Trophoblast cell (in vitro differentiated cells and primary cell): ENCODE measurements around the gene LAYN.
A peak's percentile ranks its signal among the peaks of the same experiment; 100 is the strongest.

ENCODE experiments used
- DNase-seq, 2 donors: peaks; one replicate each; pipeline ENCODE4 v3.0.0-alpha.2; 2016
- H2AFZ ChIP-seq: 2 replicates; pipeline ENCODE4 v1.6.1; 2013; ENCODE audit warnings: low read length, moderate library complexity, mild to moderate bottlenecking; ENCODE audit not compliant: insufficient read depth, poor library complexity
- H2AK5ac ChIP-seq: 2 replicates; pipeline ENCODE4 v1.6.1; 2013; ENCODE audit warnings: mild to moderate bottlenecking, low read length
- H2BK120ac ChIP-seq: 2 replicates; pipeline ENCODE4 v1.6.1; 2013; ENCODE audit warnings: low read length, mild to moderate bottlenecking, moderate library complexity; ENCODE audit not compliant: insufficient read depth, poor library complexity
- H2BK12ac ChIP-seq: 2 replicates; pipeline ENCODE4 v1.6.1; 2013; ENCODE audit warnings: mild to moderate bottlenecking, low read length, moderate library complexity
- H2BK5ac ChIP-seq: 2 replicates; pipeline ENCODE4 v1.6.1; 2013; ENCODE audit warnings: low read length, low read depth, moderate library complexity, mild to moderate bottlenecking; ENCODE audit not compliant: poor library complexity
- H3K14ac ChIP-seq: 2 replicates; pipeline ENCODE4 v1.6.1; 2013; ENCODE audit warnings: mild to moderate bottlenecking, low read length
- H3K18ac ChIP-seq: 2 replicates; pipeline ENCODE4 v1.6.1; 2013; ENCODE audit warnings: mild to moderate bottlenecking, low read length
- H3K23ac ChIP-seq: 2 replicates; pipeline ENCODE4 v1.6.1; 2013; ENCODE audit warnings: low read length
- H3K27ac ChIP-seq: 2 replicates; pipeline ENCODE4 v1.5.1; 2013; ENCODE audit warnings: low read depth, mild to moderate bottlenecking, inconsistent platforms, low read length, moderate library complexity
- H3K27me3 ChIP-seq: 2 replicates; pipeline ENCODE4 v1.6.1; 2013; ENCODE audit warnings: inconsistent platforms, mild to moderate bottlenecking, low read length, moderate library complexity; ENCODE audit not compliant: insufficient read depth
- H3K36me3 ChIP-seq, 2 experiments: 1 replicate in 1 of 2; 2 replicates in 1 of 2; pipeline ENCODE4 v1.6.1; 2013; ENCODE audit warnings: low read length in 2 of 2, mild to moderate bottlenecking in 2 of 2, moderate library complexity in 1 of 2; ENCODE audit not compliant: insufficient read depth in 2 of 2, control insufficient read depth in 1 of 2
- H3K4ac ChIP-seq: 2 replicates; pipeline ENCODE4 v1.6.1; 2013; ENCODE audit warnings: low read depth, mild to moderate bottlenecking, low read length, moderate library complexity
- H3K4me1 ChIP-seq, 2 experiments: 1 replicate in 1 of 2; 2 replicates in 1 of 2; pipeline ENCODE4 v1.6.1; 2013; ENCODE audit warnings: low read length in 2 of 2, mild to moderate bottlenecking in 2 of 2, moderate library complexity in 1 of 2; ENCODE audit not compliant: insufficient read depth in 2 of 2, control insufficient read depth in 1 of 2
- H3K4me2 ChIP-seq: 2 replicates; pipeline ENCODE4 v1.6.1; 2013; ENCODE audit warnings: inconsistent platforms, mild to moderate bottlenecking, low read length, moderate library complexity
- H3K4me3 ChIP-seq: 2 replicates; pipeline ENCODE4 v1.5.1; 2013; ENCODE audit warnings: mild to moderate bottlenecking, low read depth, low read length, inconsistent platforms
- H3K79me1 ChIP-seq: one replicate; pipeline ENCODE4 v1.6.1; 2013; ENCODE audit warnings: low read length
- H3K79me2 ChIP-seq: 2 replicates; pipeline ENCODE4 v1.6.1; 2013; ENCODE audit warnings: low read length, mild to moderate bottlenecking; ENCODE audit not compliant: control insufficient read depth, insufficient read depth, poor library complexity
- H3K9ac ChIP-seq: 2 replicates; pipeline ENCODE4 v1.6.1; 2013; ENCODE audit warnings: mild to moderate bottlenecking, low read length
- H3K9me3 ChIP-seq: 2 replicates; pipeline ENCODE4 v1.6.1; 2013; ENCODE audit warnings: low read depth, mild to moderate bottlenecking, control low read depth, inconsistent platforms, low read length; ENCODE audit not compliant: insufficient read depth
- H4K12ac ChIP-seq: 2 replicates; pipeline ENCODE4 v1.6.1; 2013; ENCODE audit warnings: low read depth, mild to moderate bottlenecking, low read length, moderate library complexity
- H4K8ac ChIP-seq: 2 replicates; pipeline ENCODE4 v1.6.1; 2013; ENCODE audit warnings: low read depth, mild to moderate bottlenecking, low read length, moderate library complexity
- H4K91ac ChIP-seq: one replicate; pipeline ENCODE4 v1.6.1; 2013; ENCODE audit warnings: low read depth, mild to moderate bottlenecking, low read length, moderate library complexity
- WGBS: extraction: QIAGEN DNeasy Blood & Tissue Kit; methylation state at CpG from one replicate; pipeline ENCODE4 v1.1.7; 2013; ENCODE audit warnings: missing lambda C conversion rate; ENCODE audit not compliant: insufficient read length, insufficient coverage; ENCODE audit errors: extremely low coverage; 5-methylcytosine and 5-hydroxymethylcytosine counted together

LAYN gene

GRCh38 chr11:111530091-111530490 is 10.4 kb upstream of the LAYN start:
- H3K4me1 ChIP-seq, result peaks cover 13 to 19% of the 10 kb centered on the region in 2 experiments
- no CpG with 5 or more reads among the region's 3 CpGs for WGBS
- H3K79me2 ChIP-seq, result peaks cover 2% of the 10 kb centered on the region
- no peak overlapping the region for H4K91ac ChIP-seq
- H3K27ac ChIP-seq, result peak overlapping the region; percentile 57
- no peak overlapping the region for H3K23ac ChIP-seq
- no peak overlapping the region for H3K4me3 ChIP-seq
- H3K14ac ChIP-seq, result no peak overlapping the region
- no peak overlapping the region for H3K9ac ChIP-seq
- H3K79me1 ChIP-seq, result peaks cover 16% of the 10 kb centered on the region
- no peak overlapping the region for H3K4ac ChIP-seq
- no peak overlapping the region for H2AK5ac ChIP-seq
- H2BK12ac ChIP-seq, result no peak overlapping the region
- H3K36me3 ChIP-seq, result no peaks in the 10 kb centered on the region
- H3K4me2 ChIP-seq, result no peak overlapping the region
- H3K18ac ChIP-seq, result no peak overlapping the region
- H4K8ac ChIP-seq, result no peak overlapping the region
- H4K12ac ChIP-seq, result no peak overlapping the region
- no peaks in the 10 kb centered on the region for H3K27me3 ChIP-seq
- H2AFZ ChIP-seq, result no peak overlapping the region
- peak; percentile 13 to 47 for DNase-seq
- no peak overlapping the region for H2BK120ac ChIP-seq
- no peaks in the 10 kb centered on the region for H3K9me3 ChIP-seq
- no peak overlapping the region for H2BK5ac ChIP-seq

DNA sequence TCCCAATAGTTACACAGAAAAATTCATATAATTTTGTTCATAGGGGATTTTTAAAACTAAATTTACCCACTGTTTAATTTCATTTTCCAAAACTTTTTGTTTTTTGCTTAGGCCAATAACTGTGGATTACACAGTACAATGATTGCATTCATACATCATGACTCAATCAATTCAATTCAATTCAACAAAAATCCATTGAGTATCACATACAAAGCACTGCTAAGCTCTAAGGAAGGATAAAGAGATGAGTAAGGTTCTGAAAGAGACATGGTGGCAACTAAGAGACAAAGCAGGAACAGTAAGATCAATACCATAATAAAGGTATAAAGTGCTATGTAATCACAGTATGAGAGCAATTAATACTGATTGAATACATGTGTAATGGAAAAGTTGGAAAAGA is 9.4 kb upstream of the LAYN start:
- DNase-seq, result no peak

GRCh38 chr11:111531687-111532364 is 8.7 kb upstream of the LAYN start:
- no CpG with 5 or more reads among the region's 9 CpGs for WGBS

More for the DNA sequence above, 9.4 kb upstream of the LAYN start:
- H3K9me3 ChIP-seq, result no peaks in the 10 kb centered on the region
- H3K4me1 ChIP-seq, result peaks cover 9 to 16% of the 10 kb centered on the region in 2 experiments
- no peak overlapping the region for H4K91ac ChIP-seq
- no peak overlapping the region for H2BK5ac ChIP-seq
- no peak overlapping the region for H2BK120ac ChIP-seq
- no peaks in the 10 kb centered on the region for H3K36me3 ChIP-seq
- no peak overlapping the region for H3K14ac ChIP-seq
- H3K79me2 ChIP-seq, result no peaks in the 10 kb centered on the region
- H2AFZ ChIP-seq, result no peak overlapping the region
- peaks cover 13% of the 10 kb centered on the region for H3K79me1 ChIP-seq
- no peak overlapping the region for H4K12ac ChIP-seq
- no peak overlapping the region for H3K4me2 ChIP-seq
- no peak overlapping the region for H3K23ac ChIP-seq
- no peak overlapping the region for H3K27ac ChIP-seq
- no peak overlapping the region for H3K9ac ChIP-seq
- no peak overlapping the region for H3K18ac ChIP-seq
- H4K8ac ChIP-seq, result no peak overlapping the region
- no peak overlapping the region for H3K4ac ChIP-seq
- no peak overlapping the region for H2AK5ac ChIP-seq
- no peak overlapping the region for H3K4me3 ChIP-seq
- H2BK12ac ChIP-seq, result no peak overlapping the region
- H3K27me3 ChIP-seq, result no peaks in the 10 kb centered on the region

DNA sequence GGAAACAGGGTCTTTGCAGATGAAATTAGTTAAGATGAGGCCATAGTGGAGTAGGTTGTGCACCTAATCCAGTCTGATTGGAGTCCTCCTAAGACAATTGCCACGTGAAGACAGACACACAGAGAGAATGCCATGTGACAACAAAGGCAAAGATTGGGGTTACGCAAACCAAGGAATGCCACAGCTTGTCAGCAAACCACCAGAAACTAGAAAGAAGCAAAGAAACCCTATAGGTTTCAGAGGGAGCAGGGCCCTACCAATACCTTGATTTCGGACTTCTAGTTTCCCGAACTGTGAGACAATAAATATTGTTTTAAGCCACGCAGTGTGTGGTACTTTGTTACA is 8.2 kb upstream of the LAYN start:
- no peak overlapping the region for H3K9ac ChIP-seq
- H3K4ac ChIP-seq, result no peak overlapping the region
- H2BK5ac ChIP-seq, result no peak overlapping the region
- H3K14ac ChIP-seq, result no peak overlapping the region
- no peak overlapping the region for H3K23ac ChIP-seq
- H2AK5ac ChIP-seq, result no peak overlapping the region
- peaks cover 12% of the 10 kb centered on the region for H3K79me1 ChIP-seq
- no peaks in the 10 kb centered on the region for H3K9me3 ChIP-seq
- no peak overlapping the region for H3K4me2 ChIP-seq
- H2BK120ac ChIP-seq, result no peak overlapping the region
- no peaks in the 10 kb centered on the region for H3K36me3 ChIP-seq
- no peaks in the 10 kb centered on the region for H3K27me3 ChIP-seq
- H4K91ac ChIP-seq, result peak overlapping the region; percentile 17
- no CpG with 5 or more reads among the region's 5 CpGs for WGBS
- H3K4me3 ChIP-seq, result no peak overlapping the region
- no peak overlapping the region for H2AFZ ChIP-seq
- H2BK12ac ChIP-seq, result peak overlapping the region; percentile 27
- no peak overlapping the region for H3K18ac ChIP-seq
- no peak overlapping the region for H3K27ac ChIP-seq
- H4K12ac ChIP-seq, result no peak overlapping the region
- H3K4me1 ChIP-seq, result peaks cover 9 to 11% of the 10 kb centered on the region in 2 experiments
- DNase-seq, result peak in 1 of 2 donors; percentile 50
- H3K79me2 ChIP-seq, result no peaks in the 10 kb centered on the region
- no peak overlapping the region for H4K8ac ChIP-seq

More at GRCh38 chr11:111531687-111532364, 8.7 kb upstream of the LAYN start:
- Histone ChIP-seq H3K4me2 (no peak overlapping the region), H2AFZ (no peak overlapping the region), H4K8ac (peak overlapping the region; percentile 22), H3K4ac (peak overlapping the region; percentile 37), H3K4me3 (no peak overlapping the region), H3K27ac (peak overlapping the region; percentile 67), H3K9me3 (no peaks in the 10 kb centered on the region), H3K79me2 (no peaks in the 10 kb centered on the region), H3K18ac (no peak overlapping the region), H3K4me1 (peaks cover 9 to 11% of the 10 kb centered on the region in 2 experiments), H3K36me3 (no peaks in the 10 kb centered on the region), H3K14ac (peak overlapping the region; percentile 81), H2BK120ac (peak overlapping the region; percentile 77), H3K79me1 (peaks cover 12% of the 10 kb centered on the region), H3K27me3 (no peaks in the 10 kb centered on the region), H2BK12ac (peak overlapping the region; percentile 87), H3K23ac (no peak overlapping the region), H4K12ac (peak overlapping the region; percentile 43), H4K91ac (peak overlapping the region; percentile 82), H3K9ac (no peak overlapping the region), H2BK5ac (peak overlapping the region; percentile 85), H2AK5ac (peak overlapping the region; percentile 69)
- DNase-seq, result peak; percentile 71 to 72
